ENCODE results near the gene CACNA2D3. TPM values are rescaled to one million over a fixed set of nuclear protein-coding genes. Genes with fewer than 3 reads are reported as not detected.
A peak's percentile ranks its signal among the peaks of the same experiment; 100 is the strongest.

CACNA2D3 gene
- total RNA-seq, 1 experiment from 2014 or later, result not detected

DNA sequence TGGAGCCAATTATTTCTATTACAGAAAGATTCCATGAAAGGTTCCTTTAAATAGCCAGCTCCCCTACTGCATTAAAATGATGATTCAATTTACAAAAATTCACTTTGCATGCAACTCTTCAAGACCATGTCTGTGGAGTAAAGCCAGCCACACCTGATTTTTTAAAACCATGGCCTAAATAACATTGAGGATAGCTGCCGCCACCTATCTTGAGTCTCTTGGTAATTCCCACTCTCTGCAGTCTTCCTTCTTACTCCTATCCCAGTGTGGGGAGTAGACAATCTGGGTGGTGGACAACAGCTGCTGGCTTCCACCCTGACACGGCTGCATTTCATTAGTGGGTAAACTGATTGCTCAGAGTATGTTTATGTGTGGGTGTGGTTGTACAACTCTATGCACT, 794.8 kb downstream of the CACNA2D3 start:
- H3K4me1 ChIP-seq (ENCODE audit: insufficient read depth, low read length), result no peaks in the 10 kb centered on the region
- no peaks in the 10 kb centered on the region for H3K27me3 ChIP-seq (ENCODE audit: low read length)
- H3K36me3 ChIP-seq (ENCODE audit: low read depth, low read length), result no peaks in the 10 kb centered on the region
- POLR2A ChIA-PET (ENCODE audit: unreplicated experiment), result no interaction called here
- no peak overlapping the region for H3K4me3 ChIP-seq (ENCODE audit: low read length)
- no peaks in the 10 kb centered on the region for H3K9me3 ChIP-seq (ENCODE audit: low read length)
- no peaks in the 10 kb centered on the region for H4K20me1 ChIP-seq (ENCODE audit: low read length)
- no peaks in the 10 kb centered on the region for H3K79me2 ChIP-seq (ENCODE audit: low read length)
- DNase-seq (no peak), ATAC-seq (no peak)
- H3K9ac ChIP-seq (ENCODE audit: low read length), result no peak overlapping the region
- H3K27ac ChIP-seq (ENCODE audit: low read length), result no peak overlapping the region
- no peaks in the 10 kb centered on the region for H3F3A ChIP-seq (ENCODE audit: low read length, unreplicated experiment)
- intact Hi-C loops (cut with micrococcal nuclease), result no loop called here
- H3K4me2 ChIP-seq (ENCODE audit: low read length), result no peak overlapping the region
- BruUV-seq (replicated peaks), result no TSS peak
- TF ChIP-seq EZH2 (IDR thresholded peaks at IDR 0.05; ENCODE audit: low read length, unreplicated experiment) (no peak), EZH2phosphoT487 (IDR thresholded peaks at IDR 0.05; ENCODE audit: borderline replicate concordance, low read length) (no peak), CTCF (conservative IDR thresholded peaks at IDR 0.05; ENCODE audit: low read depth, low read length) (no peak)
- no peak overlapping the region for H2AFZ ChIP-seq (ENCODE audit: low read length)
- CTCF ChIA-PET, result no interaction called here
- H3K9me2 ChIP-seq (replicated peaks; ENCODE audit: low read length), result no peaks in the 10 kb centered on the region

DNA sequence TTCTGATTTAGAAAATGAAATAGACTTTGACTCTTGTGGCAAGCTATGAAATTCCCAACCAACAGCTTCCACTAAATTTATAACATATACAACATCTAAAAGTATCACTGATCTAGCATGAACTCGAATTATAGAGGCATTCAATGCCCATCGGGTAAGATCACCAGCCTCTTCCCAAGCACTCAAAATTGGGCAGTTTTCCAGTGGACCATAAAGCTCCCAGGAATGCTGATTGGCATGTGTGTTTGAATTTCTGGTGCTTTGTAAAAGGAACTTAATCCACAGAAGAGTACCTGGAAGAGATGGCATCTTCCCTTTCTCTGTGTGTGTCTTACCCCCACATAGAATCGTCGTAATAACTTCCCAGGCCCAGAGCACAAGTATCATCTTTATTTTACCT, 795.5 kb downstream of the CACNA2D3 start:
- Histone ChIP-seq H3F3A (ENCODE audit: low read length, unreplicated experiment) (no peaks in the 10 kb centered on the region), H3K9me3 (ENCODE audit: low read length) (no peaks in the 10 kb centered on the region; the same call in 1 of the 2 replicates), H3K4me3 (ENCODE audit: low read length) (no peak overlapping the region), H3K9me2 (replicated peaks; ENCODE audit: low read length) (no peaks in the 10 kb centered on the region), H3K79me2 (ENCODE audit: low read length) (no peaks in the 10 kb centered on the region), H4K20me1 (ENCODE audit: low read length) (no peaks in the 10 kb centered on the region), H3K36me3 (ENCODE audit: low read depth, low read length) (no peaks in the 10 kb centered on the region), H3K9ac (ENCODE audit: low read length) (no peak overlapping the region), H3K27ac (ENCODE audit: low read length) (no peak overlapping the region), H3K4me2 (ENCODE audit: low read length) (no peak overlapping the region), H2AFZ (ENCODE audit: low read length) (no peak overlapping the region), H3K4me1 (ENCODE audit: insufficient read depth, low read length) (no peaks in the 10 kb centered on the region), H3K27me3 (ENCODE audit: low read length) (no peaks in the 10 kb centered on the region)
- intact Hi-C loops (cut with micrococcal nuclease), result no loop called here
- no peak for TF ChIP-seq EZH2 (IDR thresholded peaks at IDR 0.05; ENCODE audit: low read length, unreplicated experiment)
- TF ChIP-seq CTCF (conservative IDR thresholded peaks at IDR 0.05; ENCODE audit: low read depth, low read length), result no peak
- TF ChIP-seq EZH2phosphoT487 (IDR thresholded peaks at IDR 0.05; ENCODE audit: borderline replicate concordance, low read length), result no peak
- BruUV-seq (replicated peaks), result no TSS peak
- ATAC-seq, result no peak
- peak; percentile 40 for DNase-seq
- ChIA-PET CTCF (no interaction called here), POLR2A (ENCODE audit: unreplicated experiment) (no interaction called here)

DNA sequence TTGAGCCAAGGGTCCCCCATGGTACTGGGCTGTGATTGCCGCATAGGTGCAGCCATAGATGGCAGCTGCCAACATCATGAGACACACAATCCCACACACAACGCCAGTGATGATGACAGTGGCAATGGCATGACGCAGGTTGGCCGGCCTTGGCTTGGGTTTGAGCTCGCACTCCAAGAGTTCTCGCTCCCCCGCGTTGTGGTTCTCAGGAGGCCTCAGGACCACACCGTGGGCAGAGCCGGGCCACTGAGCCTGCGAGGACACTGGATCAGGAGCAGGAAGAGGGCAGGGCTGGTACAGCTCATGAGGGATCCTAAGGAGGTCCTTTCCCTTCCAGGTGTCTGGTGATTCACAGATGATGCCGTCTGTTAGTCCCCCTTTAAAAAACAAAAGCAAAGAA, 796.2 kb downstream of the CACNA2D3 start:
- Histone ChIP-seq H3K79me2 (ENCODE audit: low read length) (no peaks in the 10 kb centered on the region), H3K27me3 (ENCODE audit: low read length) (no peaks in the 10 kb centered on the region), H3K4me3 (ENCODE audit: low read length) (no peak overlapping the region), H3F3A (ENCODE audit: low read length, unreplicated experiment) (no peaks in the 10 kb centered on the region), H2AFZ (ENCODE audit: low read length) (no peak overlapping the region), H3K4me2 (ENCODE audit: low read length) (no peak overlapping the region), H3K9me3 (ENCODE audit: low read length) (no peaks in the 10 kb centered on the region; the same call in 1 of the 2 replicates), H3K27ac (ENCODE audit: low read length) (no peak overlapping the region), H3K9me2 (replicated peaks; ENCODE audit: low read length) (no peaks in the 10 kb centered on the region), H3K36me3 (ENCODE audit: low read depth, low read length) (no peaks in the 10 kb centered on the region), H4K20me1 (ENCODE audit: low read length) (no peaks in the 10 kb centered on the region), H3K9ac (ENCODE audit: low read length) (no peak overlapping the region), H3K4me1 (ENCODE audit: insufficient read depth, low read length) (no peaks in the 10 kb centered on the region)
- ATAC-seq, result no peak
- TF ChIP-seq EZH2 (IDR thresholded peaks at IDR 0.05; ENCODE audit: low read length, unreplicated experiment) (no peak), CTCF (conservative IDR thresholded peaks at IDR 0.05; ENCODE audit: low read depth, low read length) (no peak), EZH2phosphoT487 (IDR thresholded peaks at IDR 0.05; ENCODE audit: borderline replicate concordance, low read length) (no peak)
- BruUV-seq (replicated peaks), result no TSS peak
- intact Hi-C loops (cut with micrococcal nuclease), result no loop called here
- ChIA-PET CTCF (no interaction called here), POLR2A (ENCODE audit: unreplicated experiment) (no interaction called here)
- DNase-seq, result no peak
